Spleen (tissue), 7 donors: ENCODE data around the gene ZNRF3.

Experiments used
- POLR2A ChIP-seq, 3 donors: fragments of 450-650 bp; IDR thresholded peaks; one replicate each; pipeline ENCODE4 v1.5.1; 2017; ENCODE audit warnings: antibody characterized with exemption in 3 of 3, mild to moderate bottlenecking in 1 of 3
- TF ChIP-seq, protein P1 (sequence below), 11 experiments: fragments of 200-600 bp in 7 of 11; fragments of 450-650 bp in 4 of 11; sonication (generic) in 4 of 11; IDR thresholded peaks in 8 of 11; conservative IDR thresholded peaks in 3 of 11; 1 replicate in 7 of 11; 2 replicates in 4 of 11; pipeline versions ENCODE4 v1.4.0 to v1.8.0; 2016 to 2021; ENCODE audit warnings: antibody characterized with exemption in 11 of 11, inconsistent platforms in 4 of 11, mild to moderate bottlenecking in 1 of 11
- donor health status: DM: no; HTN: no; CAD: no; lungs with moderate emphysema.
- donor health status: DM: no; HTN: no; CAD: no.
- donor health status: DM: no; HTN: no; CAD: no.

- TF ChIP-seq, protein P1, sequence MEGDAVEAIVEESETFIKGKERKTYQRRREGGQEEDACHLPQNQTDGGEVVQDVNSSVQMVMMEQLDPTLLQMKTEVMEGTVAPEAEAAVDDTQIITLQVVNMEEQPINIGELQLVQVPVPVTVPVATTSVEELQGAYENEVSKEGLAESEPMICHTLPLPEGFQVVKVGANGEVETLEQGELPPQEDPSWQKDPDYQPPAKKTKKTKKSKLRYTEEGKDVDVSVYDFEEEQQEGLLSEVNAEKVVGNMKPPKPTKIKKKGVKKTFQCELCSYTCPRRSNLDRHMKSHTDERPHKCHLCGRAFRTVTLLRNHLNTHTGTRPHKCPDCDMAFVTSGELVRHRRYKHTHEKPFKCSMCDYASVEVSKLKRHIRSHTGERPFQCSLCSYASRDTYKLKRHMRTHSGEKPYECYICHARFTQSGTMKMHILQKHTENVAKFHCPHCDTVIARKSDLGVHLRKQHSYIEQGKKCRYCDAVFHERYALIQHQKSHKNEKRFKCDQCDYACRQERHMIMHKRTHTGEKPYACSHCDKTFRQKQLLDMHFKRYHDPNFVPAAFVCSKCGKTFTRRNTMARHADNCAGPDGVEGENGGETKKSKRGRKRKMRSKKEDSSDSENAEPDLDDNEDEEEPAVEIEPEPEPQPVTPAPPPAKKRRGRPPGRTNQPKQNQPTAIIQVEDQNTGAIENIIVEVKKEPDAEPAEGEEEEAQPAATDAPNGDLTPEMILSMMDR (IDR thresholded peaks at IDR 0.05 in 8 of 11, conservative IDR thresholded peaks at IDR 0.05 in 3 of 11): no peak
- no peak for TF ChIP-seq POLR2A (IDR thresholded peaks at IDR 0.05)
Observed at GRCh38 chr22:28856095-28856455, 27.3 kb upstream of the ZNRF3 start.
